ENCODE measurements around the gene RUFY3. TPM values are rescaled to one million over a fixed set of nuclear protein-coding genes. Genes with fewer than 3 reads are reported as not detected.

The RUFY3 gene
- total and polyA plus RNA-seq, 9 of the 15 experiments (the other 6 are each of a cell fraction or from before 2014, with no cell fraction given) = 4.2 to 31.1 (median 21.5) TPM

DNA sequence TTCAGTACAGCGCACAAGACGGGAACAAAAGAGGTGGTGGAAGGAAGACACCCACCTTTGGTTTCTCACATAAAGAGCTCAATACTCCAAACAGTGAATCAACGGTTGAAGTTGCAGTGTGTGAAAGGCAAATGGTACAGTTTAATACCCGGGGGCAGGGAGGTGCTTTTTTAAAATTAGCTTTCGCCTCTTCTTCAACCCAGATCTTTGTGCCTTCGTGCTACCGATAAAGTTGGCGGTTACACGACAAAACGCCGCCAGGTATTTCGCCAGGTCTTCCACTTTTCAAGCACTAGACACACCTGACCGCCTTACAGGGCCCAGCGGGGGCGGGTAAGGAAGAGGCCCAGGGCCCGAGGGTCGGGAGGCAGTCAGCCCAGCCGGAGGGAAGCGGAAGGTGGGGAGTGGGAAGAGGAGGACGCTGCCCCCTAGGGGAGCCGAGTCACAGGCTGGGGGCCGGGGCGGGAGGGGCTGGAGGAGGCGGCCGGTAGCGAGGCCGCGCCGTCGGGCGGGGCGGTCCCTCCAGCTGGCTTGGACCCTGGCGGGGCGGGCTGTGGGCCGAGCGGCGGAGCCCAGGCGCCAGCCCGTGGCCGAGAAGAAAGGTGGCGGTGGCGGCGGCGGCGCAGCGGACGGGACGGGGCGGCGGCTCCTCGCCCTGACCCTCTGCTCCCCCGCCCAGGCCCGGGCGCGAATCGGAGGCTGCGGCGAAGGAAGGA lies 17.4 kb upstream of the RUFY3 start (continued):
- TF ChIP-seq, protein P1, sequence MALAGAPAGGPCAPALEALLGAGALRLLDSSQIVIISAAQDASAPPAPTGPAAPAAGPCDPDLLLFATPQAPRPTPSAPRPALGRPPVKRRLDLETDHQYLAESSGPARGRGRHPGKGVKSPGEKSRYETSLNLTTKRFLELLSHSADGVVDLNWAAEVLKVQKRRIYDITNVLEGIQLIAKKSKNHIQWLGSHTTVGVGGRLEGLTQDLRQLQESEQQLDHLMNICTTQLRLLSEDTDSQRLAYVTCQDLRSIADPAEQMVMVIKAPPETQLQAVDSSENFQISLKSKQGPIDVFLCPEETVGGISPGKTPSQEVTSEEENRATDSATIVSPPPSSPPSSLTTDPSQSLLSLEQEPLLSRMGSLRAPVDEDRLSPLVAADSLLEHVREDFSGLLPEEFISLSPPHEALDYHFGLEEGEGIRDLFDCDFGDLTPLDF (CRISPR knock-in tag; IDR thresholded peaks at IDR 0.05) = no peak
- TF ChIP-seq ZNF695 (CRISPR knock-in tag; IDR thresholded peaks at IDR 0.05) (no peak), ZNF165 (CRISPR knock-in tag; IDR thresholded peaks at IDR 0.05; ENCODE audit: borderline replicate concordance) (no peak), EWSR1 (IDR thresholded peaks at IDR 0.05; ENCODE audit: borderline replicate concordance, low read depth, partially characterized antibody) (no peak), RAD51 (IDR thresholded peaks at IDR 0.05; ENCODE audit: borderline replicate concordance, low read depth) (no peak), E2F3 (CRISPR knock-in tag; IDR thresholded peaks at IDR 0.05) (no peak), CBX2 (IDR thresholded peaks at IDR 0.05; ENCODE audit: insufficient read depth, low read length, poor library complexity, severe bottlenecking) (no peak), RFX7 (CRISPR knock-in tag; IDR thresholded peaks at IDR 0.05) (no peak), BCOR (IDR thresholded peaks at IDR 0.05) (no peak)
- TF ChIP-seq, protein P2, sequence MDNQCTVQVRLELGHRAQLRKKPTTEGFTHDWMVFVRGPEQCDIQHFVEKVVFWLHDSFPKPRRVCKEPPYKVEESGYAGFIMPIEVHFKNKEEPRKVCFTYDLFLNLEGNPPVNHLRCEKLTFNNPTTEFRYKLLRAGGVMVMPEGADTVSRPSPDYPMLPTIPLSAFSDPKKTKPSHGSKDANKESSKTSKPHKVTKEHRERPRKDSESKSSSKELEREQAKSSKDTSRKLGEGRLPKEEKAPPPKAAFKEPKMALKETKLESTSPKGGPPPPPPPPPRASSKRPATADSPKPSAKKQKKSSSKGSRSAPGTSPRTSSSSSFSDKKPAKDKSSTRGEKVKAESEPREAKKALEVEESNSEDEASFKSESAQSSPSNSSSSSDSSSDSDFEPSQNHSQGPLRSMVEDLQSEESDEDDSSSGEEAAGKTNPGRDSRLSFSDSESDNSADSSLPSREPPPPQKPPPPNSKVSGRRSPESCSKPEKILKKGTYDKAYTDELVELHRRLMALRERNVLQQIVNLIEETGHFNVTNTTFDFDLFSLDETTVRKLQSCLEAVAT (IDR thresholded peaks at IDR 0.05) = peak in 1 of 2 experiments; percentile 60; a peak in 1 of 4 replicates
- TF ChIP-seq, protein P3, sequence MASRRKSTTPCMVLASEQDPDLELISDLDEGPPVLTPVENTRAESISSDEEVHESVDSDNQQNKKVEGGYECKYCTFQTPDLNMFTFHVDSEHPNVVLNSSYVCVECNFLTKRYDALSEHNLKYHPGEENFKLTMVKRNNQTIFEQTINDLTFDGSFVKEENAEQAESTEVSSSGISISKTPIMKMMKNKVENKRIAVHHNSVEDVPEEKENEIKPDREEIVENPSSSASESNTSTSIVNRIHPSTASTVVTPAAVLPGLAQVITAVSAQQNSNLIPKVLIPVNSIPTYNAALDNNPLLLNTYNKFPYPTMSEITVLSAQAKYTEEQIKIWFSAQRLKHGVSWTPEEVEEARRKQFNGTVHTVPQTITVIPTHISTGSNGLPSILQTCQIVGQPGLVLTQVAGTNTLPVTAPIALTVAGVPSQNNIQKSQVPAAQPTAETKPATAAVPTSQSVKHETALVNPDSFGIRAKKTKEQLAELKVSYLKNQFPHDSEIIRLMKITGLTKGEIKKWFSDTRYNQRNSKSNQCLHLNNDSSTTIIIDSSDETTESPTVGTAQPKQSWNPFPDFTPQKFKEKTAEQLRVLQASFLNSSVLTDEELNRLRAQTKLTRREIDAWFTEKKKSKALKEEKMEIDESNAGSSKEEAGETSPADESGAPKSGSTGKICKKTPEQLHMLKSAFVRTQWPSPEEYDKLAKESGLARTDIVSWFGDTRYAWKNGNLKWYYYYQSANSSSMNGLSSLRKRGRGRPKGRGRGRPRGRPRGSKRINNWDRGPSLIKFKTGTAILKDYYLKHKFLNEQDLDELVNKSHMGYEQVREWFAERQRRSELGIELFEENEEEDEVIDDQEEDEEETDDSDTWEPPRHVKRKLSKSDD (conservative IDR thresholded peaks at IDR 0.05; ENCODE audit: low read length) = no peak
- TF ChIP-seq, protein P4, sequence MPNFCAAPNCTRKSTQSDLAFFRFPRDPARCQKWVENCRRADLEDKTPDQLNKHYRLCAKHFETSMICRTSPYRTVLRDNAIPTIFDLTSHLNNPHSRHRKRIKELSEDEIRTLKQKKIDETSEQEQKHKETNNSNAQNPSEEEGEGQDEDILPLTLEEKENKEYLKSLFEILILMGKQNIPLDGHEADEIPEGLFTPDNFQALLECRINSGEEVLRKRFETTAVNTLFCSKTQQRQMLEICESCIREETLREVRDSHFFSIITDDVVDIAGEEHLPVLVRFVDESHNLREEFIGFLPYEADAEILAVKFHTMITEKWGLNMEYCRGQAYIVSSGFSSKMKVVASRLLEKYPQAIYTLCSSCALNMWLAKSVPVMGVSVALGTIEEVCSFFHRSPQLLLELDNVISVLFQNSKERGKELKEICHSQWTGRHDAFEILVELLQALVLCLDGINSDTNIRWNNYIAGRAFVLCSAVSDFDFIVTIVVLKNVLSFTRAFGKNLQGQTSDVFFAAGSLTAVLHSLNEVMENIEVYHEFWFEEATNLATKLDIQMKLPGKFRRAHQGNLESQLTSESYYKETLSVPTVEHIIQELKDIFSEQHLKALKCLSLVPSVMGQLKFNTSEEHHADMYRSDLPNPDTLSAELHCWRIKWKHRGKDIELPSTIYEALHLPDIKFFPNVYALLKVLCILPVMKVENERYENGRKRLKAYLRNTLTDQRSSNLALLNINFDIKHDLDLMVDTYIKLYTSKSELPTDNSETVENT (CRISPR knock-in tag; IDR thresholded peaks at IDR 0.05) = no peak
- TF ChIP-seq, protein P5, sequence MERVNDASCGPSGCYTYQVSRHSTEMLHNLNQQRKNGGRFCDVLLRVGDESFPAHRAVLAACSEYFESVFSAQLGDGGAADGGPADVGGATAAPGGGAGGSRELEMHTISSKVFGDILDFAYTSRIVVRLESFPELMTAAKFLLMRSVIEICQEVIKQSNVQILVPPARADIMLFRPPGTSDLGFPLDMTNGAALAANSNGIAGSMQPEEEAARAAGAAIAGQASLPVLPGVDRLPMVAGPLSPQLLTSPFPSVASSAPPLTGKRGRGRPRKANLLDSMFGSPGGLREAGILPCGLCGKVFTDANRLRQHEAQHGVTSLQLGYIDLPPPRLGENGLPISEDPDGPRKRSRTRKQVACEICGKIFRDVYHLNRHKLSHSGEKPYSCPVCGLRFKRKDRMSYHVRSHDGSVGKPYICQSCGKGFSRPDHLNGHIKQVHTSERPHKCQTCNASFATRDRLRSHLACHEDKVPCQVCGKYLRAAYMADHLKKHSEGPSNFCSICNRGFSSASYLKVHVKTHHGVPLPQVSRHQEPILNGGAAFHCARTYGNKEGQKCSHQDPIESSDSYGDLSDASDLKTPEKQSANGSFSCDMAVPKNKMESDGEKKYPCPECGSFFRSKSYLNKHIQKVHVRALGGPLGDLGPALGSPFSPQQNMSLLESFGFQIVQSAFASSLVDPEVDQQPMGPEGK (CRISPR knock-in tag; IDR thresholded peaks at IDR 0.05; ENCODE audit: borderline replicate concordance) = no peak

Data from K562 (cell line).